Liver (tissue), 3 donors: ENCODE data around the gene RFNG.

ENCODE experiments used
- ATF3 ChIP-seq: IDR thresholded peaks from 2 replicates; pipeline ENCODE4 v1.6.1; 2016; ENCODE audit warnings: antibody characterized with exemption
- CTCF ChIP-seq: fragments of 150-350 bp; IDR thresholded peaks from 2 replicates; pipeline ENCODE4 v1.5.1; 2017; ENCODE audit warnings: improper control_type of control experiment, low read depth, low read length; ENCODE audit not compliant: missing input control
- EGR1 ChIP-seq, 2 donors: IDR thresholded peaks; 2 replicates each; pipeline ENCODE4 v1.6.1; 2016 to 2018; ENCODE audit warnings: antibody characterized with exemption in 2 of 2, low read depth in 2 of 2
- FOXA1 ChIP-seq: IDR thresholded peaks from 2 replicates; pipeline ENCODE4 v1.6.1; 2016; ENCODE audit warnings: antibody characterized with exemption
- GABPA ChIP-seq, 2 donors: IDR thresholded peaks in 1 of 2; conservative IDR thresholded peaks in 1 of 2; 2 replicates each; pipeline ENCODE4 v1.6.1; 2016; ENCODE audit warnings: antibody characterized with exemption in 2 of 2, mild to moderate bottlenecking in 1 of 2, moderate library complexity in 1 of 2
- HNF4G ChIP-seq: IDR thresholded peaks from 2 replicates; pipeline ENCODE4 v1.6.1; 2016; ENCODE audit warnings: antibody characterized with exemption
- JUND ChIP-seq, 2 donors: IDR thresholded peaks; 2 replicates each; pipeline ENCODE4 v1.6.1; 2016; ENCODE audit warnings: antibody characterized with exemption in 2 of 2
- MAX ChIP-seq: IDR thresholded peaks from 2 replicates; pipeline ENCODE4 v1.6.1; 2016; ENCODE audit warnings: antibody characterized with exemption
- RAD21 ChIP-seq, 2 donors: IDR thresholded peaks; 2 replicates each; pipeline ENCODE4 v1.6.1; 2016; ENCODE audit warnings: antibody characterized with exemption in 2 of 2, mild to moderate bottlenecking in 2 of 2
- REST ChIP-seq: IDR thresholded peaks from 2 replicates; pipeline ENCODE4 v1.6.1; 2016; ENCODE audit warnings: antibody characterized with exemption, mild to moderate bottlenecking
- RXRA ChIP-seq, 2 donors: IDR thresholded peaks; 2 replicates each; pipeline ENCODE4 v1.6.1; 2017 to 2018; ENCODE audit warnings: antibody characterized with exemption in 2 of 2, mild to moderate bottlenecking in 1 of 2
- SP1 ChIP-seq: IDR thresholded peaks from 2 replicates; pipeline ENCODE4 v1.6.1; 2018; ENCODE audit warnings: antibody characterized with exemption, mild to moderate bottlenecking
- TAF1 ChIP-seq: conservative IDR thresholded peaks from 2 replicates; pipeline ENCODE4 v1.6.1; 2016; ENCODE audit warnings: antibody characterized with exemption, mild to moderate bottlenecking
- YY1 ChIP-seq: IDR thresholded peaks from 2 replicates; pipeline ENCODE4 v1.6.1; 2016; ENCODE audit warnings: antibody characterized with exemption, mild to moderate bottlenecking
- donor health status: healthy.
- donor health status: healthy.

- TF ChIP-seq CTCF: no peak
- no peak for TF ChIP-seq REST
- no peak for TF ChIP-seq GABPA (IDR thresholded peaks at IDR 0.05 in 1 of 2, conservative IDR thresholded peaks at IDR 0.05 in 1 of 2)
- TF ChIP-seq YY1: no peak
- no peak for TF ChIP-seq TAF1
- TF ChIP-seq JUND (IDR thresholded peaks at IDR 0.05): no peak
- no peak for TF ChIP-seq RAD21 (IDR thresholded peaks at IDR 0.05)
- no peak for TF ChIP-seq MAX
- TF ChIP-seq HNF4G: no peak
- no peak for TF ChIP-seq FOXA1
- no peak for TF ChIP-seq RXRA (IDR thresholded peaks at IDR 0.05)
- TF ChIP-seq ATF3: no peak
- TF ChIP-seq EGR1 (IDR thresholded peaks at IDR 0.05; ENCODE audit: low read depth in 2 of 2): no peak
- no peak for TF ChIP-seq SP1
These were observed 10.3 kb downstream of the RFNG start for GRCh38 chr17:82041144-82041814.
